Stromal cell of bone marrow (primary cell): ENCODE results near the gene CIZ1.
"Not testable (repeated sequence)": the region's sequence is repeated elsewhere in the genome, so short reads cannot be mapped to it uniquely, and the experiment has no call there.

Experiments used
- DNase-seq: peaks from one replicate; pipeline ENCODE4 v3.0.0-alpha.2; 2012; ENCODE audit warnings: low read depth

Gene CIZ1

GRCh38 chr9:128190013-128190412 is 1.4 kb downstream of the CIZ1 start:
- DNase-seq = no peak

GRCh38 chr9:128188209-128188608 is 3.2 kb downstream of the CIZ1 start:
- no peak for DNase-seq

GRCh38 chr9:128187361-128187760 is 4.0 kb downstream of the CIZ1 start:
- DNase-seq = no peak

GRCh38 chr9:128185979-128186965 is 5.1 kb downstream of the CIZ1 start:
- DNase-seq = no peak

GRCh38 chr9:128182893-128183588 is 8.3 kb downstream of the CIZ1 start:
- DNase-seq = no peak

- not testable (repeated sequence) for DNase-seq
Measured at GRCh38 chr9:128181480-128181879, 9.9 kb downstream of the CIZ1 start.

GRCh38 chr9:128180447-128180846 is 10.9 kb downstream of the CIZ1 start:
- DNase-seq = no peak

GRCh38 chr9:128180001-128180400 is 11.4 kb downstream of the CIZ1 start:
- no peak for DNase-seq

GRCh38 chr9:128178806-128179431 is 12.5 kb downstream of the CIZ1 start:
- no peak for DNase-seq

- no peak for DNase-seq
Measured at GRCh38 chr9:128175726-128176125, 15.6 kb downstream of the CIZ1 start.

- no peak for DNase-seq
Measured at GRCh38 chr9:128175102-128175563, 16.2 kb downstream of the CIZ1 start.

- no peak for DNase-seq
Measured at GRCh38 chr9:128174062-128174461, 17.3 kb downstream of the CIZ1 start.

- no peak for DNase-seq
Measured at GRCh38 chr9:128169925-128170324, 21.4 kb downstream of the CIZ1 start.

GRCh38 chr9:128169492-128169891 is 21.9 kb downstream of the CIZ1 start:
- no peak for DNase-seq

- DNase-seq = no peak
Measured at GRCh38 chr9:128168731-128169308, 22.6 kb downstream of the CIZ1 start.

GRCh38 chr9:128167209-128167608 is 24.2 kb downstream of the CIZ1 start:
- no peak for DNase-seq

GRCh38 chr9:128166169-128166568 is 25.2 kb downstream of the CIZ1 start:
- no peak for DNase-seq

GRCh38 chr9:128164307-128164885 is 27.0 kb downstream of the CIZ1 start:
- DNase-seq = no peak

GRCh38 chr9:128163523-128164306 is 27.7 kb downstream of the CIZ1 start:
- DNase-seq = no peak

GRCh38 chr9:128163027-128163515 is 28.3 kb downstream of the CIZ1 start:
- no peak for DNase-seq
